Measurements from ENCODE around the gene HTT.

Gene HTT

GRCh38 chr4:3199653-3200422, 125.4 kb downstream of the HTT start:
- no peak for DNase-seq (ENCODE audit: low read depth)
- no peak overlapping the region for H3K4me3 ChIP-seq (ENCODE audit: low read depth, low read length)
- no peak for TF ChIP-seq CTCF (IDR thresholded peaks at IDR 0.05; ENCODE audit: insufficient read depth, low read depth, low read length, missing control alignments)

- no peak for DNase-seq (ENCODE audit: low read depth)
- H3K4me3 ChIP-seq (ENCODE audit: low read depth, low read length), result no peak overlapping the region
- TF ChIP-seq CTCF (IDR thresholded peaks at IDR 0.05; ENCODE audit: insufficient read depth, low read depth, low read length, missing control alignments), result no peak
Observed at GRCh38 chr4:3200423-3201090, 126.1 kb downstream of the HTT start.

- no peak overlapping the region for H3K4me3 ChIP-seq (ENCODE audit: low read depth, low read length)
- no peak for TF ChIP-seq CTCF (IDR thresholded peaks at IDR 0.05; ENCODE audit: insufficient read depth, low read depth, low read length, missing control alignments)
- peak; percentile 75 for DNase-seq (ENCODE audit: low read depth)
Observed at GRCh38 chr4:3201718-3202702, 127.5 kb downstream of the HTT start.

- peak; percentile 26 for DNase-seq (ENCODE audit: low read depth)
- no peak overlapping the region for H3K4me3 ChIP-seq (ENCODE audit: low read depth, low read length)
- TF ChIP-seq CTCF (IDR thresholded peaks at IDR 0.05; ENCODE audit: insufficient read depth, low read depth, low read length, missing control alignments), result no peak
Observed at GRCh38 chr4:3202836-3203820, 128.6 kb downstream of the HTT start.

DNA sequence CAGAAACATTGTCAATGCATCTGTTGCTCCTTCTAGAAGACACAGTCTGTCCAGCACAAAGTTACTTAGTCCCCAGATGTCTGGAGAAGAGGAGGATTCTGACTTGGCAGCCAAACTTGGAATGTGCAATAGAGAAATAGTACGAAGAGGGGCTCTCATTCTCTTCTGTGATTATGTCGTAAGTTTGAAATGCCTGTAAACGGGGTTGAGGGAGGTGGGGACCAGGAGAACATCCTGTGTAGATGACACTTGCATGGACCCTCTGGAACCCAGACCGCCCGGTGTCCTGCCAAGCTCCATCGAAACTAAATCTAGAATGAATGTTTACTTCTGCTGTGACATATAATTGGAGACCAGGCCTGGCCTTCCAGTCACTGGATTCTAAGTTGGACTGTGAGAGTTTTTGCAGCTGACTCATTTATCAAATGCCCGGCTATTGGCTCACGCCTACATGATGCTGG, 129.5 kb downstream of the HTT start:
- DNase-seq (ENCODE audit: low read depth), result no peak
- no peak for TF ChIP-seq CTCF (IDR thresholded peaks at IDR 0.05; ENCODE audit: insufficient read depth, low read depth, low read length, missing control alignments)
- H3K4me3 ChIP-seq (ENCODE audit: low read depth, low read length), result no peak overlapping the region

DNA sequence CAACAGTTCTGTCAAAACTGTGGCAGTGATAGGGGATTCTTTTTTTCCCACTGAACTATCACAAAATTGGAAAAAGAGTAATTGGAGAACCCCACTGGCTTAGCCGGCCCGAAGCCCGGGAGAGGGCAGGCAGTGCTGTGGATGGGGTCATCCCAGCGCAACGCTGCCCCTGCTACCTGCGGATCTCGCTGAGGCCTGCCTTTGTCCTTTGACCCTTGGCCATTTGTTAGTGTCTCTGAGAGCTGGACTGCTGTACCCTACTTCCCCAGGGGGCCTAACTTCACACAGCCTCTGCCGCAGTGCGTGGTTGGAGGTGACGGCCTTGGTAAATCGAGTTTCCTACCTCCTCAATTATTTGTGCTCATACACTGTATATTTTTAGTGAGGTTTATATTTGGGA, 131.5 kb downstream of the HTT start:
- TF ChIP-seq CTCF (IDR thresholded peaks at IDR 0.05; ENCODE audit: insufficient read depth, low read depth, low read length, missing control alignments), result no peak
- no peak for DNase-seq (ENCODE audit: low read depth)
- no peak overlapping the region for H3K4me3 ChIP-seq (ENCODE audit: low read depth, low read length)
